LHCN-M2 (cell line): ENCODE measurements around the gene ARHGDIA. TPM values are rescaled to one million over a fixed set of nuclear protein-coding genes. Genes with fewer than 3 reads are reported as not detected.
A peak's percentile ranks its signal among the peaks of the same experiment; 100 is the strongest.

Source experiments
- DNase-seq: peaks from one replicate; pipeline ENCODE4 v3.0.0-alpha.2; 2012; ENCODE audit warnings: low read depth
- total RNA-seq: library from RNA; depleted of rRNA; stranded (reverse); fragments of >200 nt; gene quantifications from 2 replicates; pipeline ENCODE4 v1.2.3, GENCODE V29; 2014

ARHGDIA gene
- total RNA-seq, 1 experiment from 2014 or later = 305 TPM

DNA sequence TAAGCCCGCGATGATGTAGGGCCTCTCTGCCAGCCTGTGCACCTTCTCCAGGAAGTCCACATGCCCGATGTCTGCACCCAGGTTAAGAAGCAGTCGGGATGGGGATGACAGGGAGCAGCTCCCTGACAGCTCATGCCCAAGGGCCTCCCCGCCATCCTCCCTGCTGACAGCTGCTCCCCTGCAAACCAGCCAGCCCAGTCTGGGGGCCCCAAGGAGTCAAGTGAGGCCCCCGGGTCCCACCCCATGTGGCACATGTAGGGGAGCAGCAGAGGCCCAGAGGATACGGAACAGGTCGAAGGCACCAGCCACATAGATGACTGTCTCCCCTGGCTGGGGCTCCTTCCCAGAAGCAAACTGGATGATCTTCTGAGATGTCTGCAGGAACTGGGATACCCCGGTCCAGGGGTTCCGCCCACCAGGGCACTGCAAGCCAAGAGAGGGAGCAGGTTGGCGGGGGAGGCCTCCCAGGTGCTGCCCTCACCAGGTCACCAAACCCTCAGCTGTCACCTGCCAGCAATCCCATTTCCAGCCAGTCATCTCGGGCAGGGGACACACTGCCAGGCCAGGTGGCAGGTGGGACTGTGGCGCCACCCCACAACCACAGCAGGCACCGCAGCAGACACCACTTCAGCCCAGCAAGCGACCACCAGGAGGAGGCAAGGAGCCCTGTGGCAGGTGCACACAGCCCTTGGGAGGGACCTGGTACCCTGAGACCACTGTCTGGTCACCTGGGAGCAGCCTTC, 35.5 kb upstream of the ARHGDIA start:
- DNase-seq = no peak

DNA sequence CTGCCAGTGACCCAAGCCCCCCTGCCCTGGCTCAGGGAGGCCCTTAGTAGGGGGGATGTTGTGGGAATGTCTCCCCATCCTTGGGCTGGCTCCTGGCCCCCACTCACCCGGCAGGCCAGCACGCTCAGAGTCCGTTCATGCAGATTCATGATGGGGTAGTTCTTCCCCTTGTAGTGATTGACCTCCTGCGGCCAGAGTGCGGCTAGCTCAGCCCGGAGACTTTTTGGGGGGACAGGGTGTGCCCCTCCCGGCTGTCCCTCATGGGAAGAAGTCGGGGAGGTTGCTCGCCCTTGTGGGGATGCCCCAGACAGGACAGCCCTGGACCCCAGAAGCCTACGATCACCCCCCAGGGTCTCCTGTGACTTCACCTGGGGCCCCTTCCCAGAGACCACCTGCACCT, 34.9 kb upstream of the ARHGDIA start:
- no peak for DNase-seq

DNA sequence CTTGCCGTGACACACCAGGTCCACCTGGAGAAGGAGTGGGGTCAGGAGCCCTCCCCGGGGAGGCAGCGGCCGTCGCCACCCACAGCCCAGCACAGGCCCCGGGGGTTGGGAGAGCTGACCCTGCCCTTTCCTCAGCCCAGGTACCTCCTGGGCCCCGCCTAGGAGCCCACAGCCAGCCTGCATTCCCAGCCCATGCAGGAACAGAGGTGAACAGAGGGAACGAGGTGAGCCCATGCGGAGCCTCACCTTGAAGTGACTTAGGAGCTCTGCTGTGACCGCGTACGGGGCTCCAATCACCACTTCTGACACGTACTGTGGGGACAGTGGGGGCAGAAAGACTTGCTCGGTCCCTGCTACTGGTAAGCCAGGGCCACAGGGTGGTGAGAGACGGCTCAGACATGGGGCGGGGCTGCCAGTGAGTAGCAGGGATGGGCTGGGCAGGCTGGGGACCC, 34.3 kb upstream of the ARHGDIA start:
- DNase-seq = no peak

DNA sequence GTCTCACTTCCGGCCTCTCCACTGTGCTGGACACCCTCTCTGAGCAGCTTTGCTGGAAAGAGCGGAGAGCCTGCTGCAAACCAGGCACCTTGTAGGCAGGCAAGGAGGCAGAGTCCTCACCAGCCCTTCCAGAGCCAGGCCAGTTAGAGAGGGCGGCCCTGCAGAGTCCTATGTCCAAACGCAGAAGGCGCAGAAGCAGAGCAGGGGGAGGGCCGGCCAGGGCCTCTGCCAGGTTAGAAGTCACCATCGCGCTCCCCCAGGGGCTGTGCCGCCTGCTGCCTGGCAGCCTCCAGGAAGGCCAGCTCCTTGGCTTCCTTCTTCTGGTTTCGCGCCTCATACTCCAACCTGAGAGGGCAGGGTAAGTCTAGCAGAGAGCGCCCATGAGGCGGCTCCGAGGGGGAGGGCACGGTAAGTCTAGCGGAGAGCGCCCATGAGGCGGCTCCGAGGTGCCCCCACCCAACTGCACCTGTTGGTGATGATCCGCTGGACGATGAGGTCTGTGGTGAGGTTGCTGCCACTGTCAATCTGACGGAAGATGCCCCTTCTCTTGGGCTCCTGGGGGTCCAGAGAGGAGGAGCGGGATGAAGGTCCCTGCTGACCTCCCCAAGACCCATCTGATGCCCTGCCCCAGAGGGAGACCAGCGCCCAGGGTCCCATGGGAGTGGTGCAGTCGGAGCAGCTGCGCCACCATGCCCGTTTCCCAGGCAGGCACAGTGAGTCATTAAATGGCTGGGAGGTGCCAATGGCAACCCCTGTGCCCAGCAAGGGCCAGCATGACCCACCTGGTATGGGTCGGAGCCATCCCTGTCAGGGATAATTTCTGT, 33.7 kb upstream of the ARHGDIA start:
- DNase-seq = no peak

DNA sequence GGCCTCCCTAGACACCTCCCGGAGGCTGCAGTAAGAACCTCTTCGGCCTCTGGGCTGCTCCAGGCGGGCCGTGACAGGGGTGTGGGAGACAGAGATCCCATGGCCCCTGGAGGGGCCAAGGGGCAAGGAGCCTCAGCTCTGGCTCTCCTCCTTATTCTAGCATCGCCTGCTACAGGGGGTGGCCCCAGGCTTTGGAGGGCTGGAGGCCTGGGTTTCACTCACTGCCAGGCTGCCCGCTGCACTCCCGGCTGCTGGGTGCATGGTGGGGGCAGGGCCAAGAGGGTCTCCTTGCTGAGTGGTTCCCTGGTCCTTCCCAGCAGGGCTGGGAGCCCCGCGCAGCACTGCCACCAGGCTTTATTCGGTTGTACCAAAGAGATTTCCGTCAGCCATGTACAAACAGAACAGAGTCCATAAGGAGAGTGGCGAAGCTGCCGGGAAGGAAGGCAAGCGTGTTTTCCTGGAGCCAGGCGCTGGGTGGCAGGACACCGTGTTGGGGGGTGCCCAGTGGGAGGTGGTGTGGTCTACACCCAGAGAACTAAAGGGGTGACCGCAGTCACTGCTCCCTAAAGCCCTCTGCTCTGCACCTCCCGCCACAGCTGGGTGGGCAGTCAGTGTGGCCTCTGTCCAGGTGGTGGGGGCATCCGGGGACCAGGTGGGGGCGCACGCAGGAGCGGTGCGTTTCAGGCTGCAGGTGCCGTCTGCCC, 32.9 kb upstream of the ARHGDIA start:
- DNase-seq = no peak

DNA sequence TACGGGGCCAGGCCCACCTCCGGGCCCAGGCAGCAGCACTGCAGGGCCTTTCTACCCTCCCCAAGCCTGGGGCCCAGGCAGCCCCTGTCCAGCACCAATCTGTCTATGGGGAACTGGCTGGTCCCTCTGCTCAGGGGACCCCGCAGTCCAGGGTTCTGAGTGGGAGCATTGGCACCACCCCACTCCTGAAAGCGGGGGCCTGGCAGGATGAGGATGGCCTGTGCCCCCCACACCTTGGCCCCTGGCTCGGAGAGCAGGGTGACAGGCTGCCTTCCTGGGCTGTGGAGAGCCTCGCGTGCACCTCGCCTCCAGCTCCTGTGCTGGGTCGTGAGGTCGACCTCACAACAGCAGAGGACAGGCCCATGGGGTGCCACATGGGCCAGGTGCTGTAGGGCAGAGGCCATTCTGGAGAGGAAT, 32.3 kb upstream of the ARHGDIA start:
- DNase-seq = no peak

DNA sequence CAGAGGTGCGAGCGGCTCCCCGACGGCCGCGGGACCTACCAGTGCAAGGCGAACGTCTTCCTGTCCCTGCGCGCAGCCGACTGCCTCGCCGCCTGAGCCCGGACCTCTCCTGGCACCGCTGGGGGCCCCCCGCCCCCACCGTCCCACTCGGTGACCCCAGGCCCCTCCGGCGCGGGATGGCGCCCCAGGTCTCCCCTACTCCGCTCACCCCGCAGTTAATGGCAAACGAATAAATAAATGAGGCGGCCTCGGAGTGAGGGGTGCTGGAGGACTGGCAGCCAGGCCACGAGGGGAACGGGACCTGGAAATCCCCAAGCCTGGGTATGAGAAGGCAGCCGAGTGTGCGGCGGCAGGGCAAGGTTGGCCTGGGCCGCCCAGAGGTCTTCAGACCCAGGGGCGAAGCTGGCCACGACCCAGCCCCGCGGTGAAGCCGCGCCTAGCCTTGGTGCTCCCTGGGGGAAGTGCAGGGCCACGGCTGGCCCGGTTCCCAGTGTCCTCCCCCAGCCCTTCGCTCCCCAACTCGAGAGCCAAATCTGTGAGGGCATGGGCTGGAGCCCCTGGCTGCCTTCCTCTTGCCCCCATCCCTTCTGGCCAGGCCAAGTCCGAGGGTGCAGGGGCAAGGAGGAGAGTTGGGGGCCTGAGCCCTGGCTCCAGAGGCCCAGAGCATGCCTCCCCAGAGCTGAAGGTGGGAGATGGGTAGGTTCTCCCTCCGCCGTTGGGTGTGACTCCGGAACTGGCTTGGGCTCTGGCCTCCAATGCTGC, 31.7 kb upstream of the ARHGDIA start:
- DNase-seq = no peak

DNA sequence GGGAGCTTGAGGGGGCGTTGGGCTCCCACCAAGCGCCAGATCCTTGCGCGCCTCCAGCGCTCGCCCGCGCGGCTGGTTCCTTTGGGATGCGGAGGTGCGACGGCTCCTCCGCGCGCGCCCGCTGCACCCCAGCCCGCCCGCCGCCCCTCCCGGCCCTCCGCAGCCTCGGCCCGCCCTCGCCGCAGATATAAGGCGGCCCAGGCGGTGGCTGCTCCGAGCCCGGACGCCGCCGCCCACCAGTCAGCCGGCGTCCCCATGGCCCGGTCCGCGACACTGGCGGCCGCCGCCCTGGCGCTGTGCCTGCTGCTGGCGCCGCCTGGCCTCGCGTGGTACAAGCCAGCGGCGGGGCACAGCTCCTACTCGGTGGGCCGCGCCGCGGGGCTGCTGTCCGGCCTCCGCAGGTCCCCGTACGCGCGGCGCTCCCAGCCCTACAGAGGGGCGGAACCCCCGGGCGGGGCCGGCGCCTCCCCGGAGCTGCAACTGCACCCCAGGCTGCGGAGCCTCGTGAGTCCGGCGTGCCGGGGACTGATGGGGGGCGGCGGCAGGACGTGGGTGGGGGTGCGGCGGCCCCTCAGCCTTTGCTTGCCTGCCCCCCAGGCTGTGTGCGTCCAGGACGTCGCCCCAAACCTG, 31.0 kb upstream of the ARHGDIA start, which contains the start of gene NPB:
Gene NPB (plus strand): TSS at position 216 of the 630 bp plus-strand sequence. CDS start 40 bp downstream, at position 256.
- no peak for DNase-seq

DNA sequence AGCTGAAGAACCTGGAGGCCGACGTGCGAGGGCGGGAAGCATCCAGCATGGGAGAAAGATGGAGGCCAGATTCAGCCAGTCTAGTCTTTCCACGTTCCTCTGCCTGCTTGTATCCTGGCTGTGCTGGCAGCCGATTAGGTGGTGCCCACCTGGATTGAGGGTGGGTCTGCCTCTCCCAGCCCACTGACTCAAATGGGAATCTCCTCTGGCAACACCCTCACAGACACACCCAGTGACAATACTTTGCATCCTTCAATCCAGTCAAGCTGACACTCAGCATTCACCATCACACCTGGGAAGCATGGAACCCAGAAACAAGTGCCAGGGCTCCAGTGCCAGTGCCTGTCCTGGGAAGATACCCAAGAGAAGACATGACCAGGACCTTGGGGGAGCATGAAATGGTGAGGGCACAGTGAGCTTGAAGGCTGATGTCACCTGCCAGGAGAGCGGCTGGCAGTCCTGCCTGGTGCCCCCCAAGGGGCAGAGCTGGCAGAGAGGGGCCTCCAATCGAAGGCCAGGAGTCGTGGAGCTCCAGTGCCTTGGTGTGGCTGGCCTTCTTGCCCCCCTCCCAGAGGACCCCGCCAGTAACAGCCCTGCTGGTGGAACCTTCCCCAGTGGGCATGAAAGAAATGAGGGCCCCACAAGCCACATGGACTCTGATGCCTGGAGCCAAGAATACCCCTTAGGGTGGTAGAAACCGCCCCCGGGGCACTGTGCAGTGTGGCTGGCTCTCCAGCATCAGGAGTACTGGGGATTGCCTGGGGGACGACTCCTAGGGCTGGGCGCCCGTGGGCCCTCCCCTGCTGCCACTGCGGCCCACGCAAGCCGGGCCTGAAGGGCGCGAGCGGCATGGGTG, 30.3 kb upstream of the ARHGDIA start:
- DNase-seq = no peak

DNA sequence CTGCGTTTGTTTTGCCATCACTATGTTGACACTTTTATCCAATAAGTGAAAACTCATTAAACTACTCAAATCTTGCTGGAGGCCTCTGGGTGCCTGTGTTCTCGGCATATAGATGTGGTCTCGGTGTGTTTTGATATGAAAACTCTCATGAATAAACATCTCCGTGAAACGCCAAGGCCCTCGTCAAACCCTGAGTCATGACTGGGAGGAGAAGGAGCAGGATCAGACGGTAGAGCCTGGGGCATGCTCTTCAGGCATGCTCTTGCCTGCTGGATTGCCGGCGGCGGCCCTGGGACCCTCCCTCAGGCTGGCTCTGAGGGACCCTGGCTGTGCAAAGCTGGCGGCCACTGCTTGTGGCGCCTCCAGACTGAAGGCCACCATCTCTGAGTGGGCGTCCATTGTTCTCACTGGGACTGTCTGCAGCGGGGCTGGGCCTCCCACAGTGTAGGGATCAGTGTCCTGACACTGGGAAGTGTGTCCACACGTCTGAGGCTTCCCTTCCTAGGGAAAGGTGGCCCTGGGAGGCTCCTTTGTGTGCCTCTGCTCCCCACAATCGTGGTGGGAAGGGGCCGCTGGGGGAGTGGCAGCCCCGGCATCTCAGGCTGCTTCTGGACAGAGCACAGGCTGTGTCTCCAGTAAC, 29.2 kb upstream of the ARHGDIA start:
- no peak for DNase-seq

DNA sequence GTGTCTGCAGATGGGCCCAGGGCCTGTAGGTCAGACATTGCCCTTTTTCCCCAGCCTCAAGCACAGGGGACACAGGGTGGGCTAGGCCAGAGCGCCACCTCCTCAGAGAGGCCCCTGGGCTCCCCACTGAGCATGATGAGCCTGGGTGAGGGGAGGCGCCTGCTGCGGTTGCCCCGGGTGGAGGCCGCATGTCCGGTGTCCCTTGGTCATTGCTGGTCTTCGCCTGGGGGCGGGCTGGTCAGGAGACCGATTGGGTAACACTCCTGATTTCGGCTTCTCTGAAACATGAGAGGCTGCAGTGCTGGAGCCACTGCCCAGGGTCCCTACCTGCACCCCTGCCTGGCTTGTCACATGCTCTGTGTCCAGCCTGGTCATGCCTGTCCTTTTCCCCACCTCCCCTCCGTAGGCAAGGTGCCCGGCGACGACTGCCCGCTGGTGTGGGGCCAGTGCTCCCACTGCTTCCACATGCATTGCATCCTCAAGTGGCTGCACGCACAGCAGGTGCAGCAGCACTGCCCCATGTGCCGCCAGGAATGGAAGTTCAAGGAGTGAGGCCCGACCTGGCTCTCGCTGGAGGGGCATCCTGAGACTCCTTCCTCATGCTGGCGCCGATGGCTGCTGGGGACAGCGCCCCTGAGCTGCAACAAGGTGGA, 28.5 kb upstream of the ARHGDIA start:
- no peak for DNase-seq

DNA sequence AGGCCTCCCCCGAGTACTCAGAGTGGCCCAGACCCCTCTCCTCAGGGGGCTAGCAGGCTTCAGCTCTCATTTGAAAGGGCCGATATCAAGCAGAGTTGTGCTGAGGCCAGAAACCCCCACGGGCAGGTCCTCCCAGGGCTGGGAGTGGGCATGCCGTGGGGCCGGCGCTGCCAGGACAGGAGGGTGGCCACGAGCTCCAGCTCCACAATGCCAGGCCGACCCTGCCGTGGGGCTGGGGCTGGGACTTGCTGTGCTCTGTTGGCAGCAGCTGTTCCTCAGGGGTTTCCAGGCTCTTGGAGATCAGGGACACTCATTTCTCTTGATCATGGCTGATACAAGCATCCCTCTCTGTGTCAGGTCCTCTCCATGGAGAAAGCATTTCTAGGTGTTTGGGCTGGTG, 27.7 kb upstream of the ARHGDIA start:
- DNase-seq = no peak

DNA sequence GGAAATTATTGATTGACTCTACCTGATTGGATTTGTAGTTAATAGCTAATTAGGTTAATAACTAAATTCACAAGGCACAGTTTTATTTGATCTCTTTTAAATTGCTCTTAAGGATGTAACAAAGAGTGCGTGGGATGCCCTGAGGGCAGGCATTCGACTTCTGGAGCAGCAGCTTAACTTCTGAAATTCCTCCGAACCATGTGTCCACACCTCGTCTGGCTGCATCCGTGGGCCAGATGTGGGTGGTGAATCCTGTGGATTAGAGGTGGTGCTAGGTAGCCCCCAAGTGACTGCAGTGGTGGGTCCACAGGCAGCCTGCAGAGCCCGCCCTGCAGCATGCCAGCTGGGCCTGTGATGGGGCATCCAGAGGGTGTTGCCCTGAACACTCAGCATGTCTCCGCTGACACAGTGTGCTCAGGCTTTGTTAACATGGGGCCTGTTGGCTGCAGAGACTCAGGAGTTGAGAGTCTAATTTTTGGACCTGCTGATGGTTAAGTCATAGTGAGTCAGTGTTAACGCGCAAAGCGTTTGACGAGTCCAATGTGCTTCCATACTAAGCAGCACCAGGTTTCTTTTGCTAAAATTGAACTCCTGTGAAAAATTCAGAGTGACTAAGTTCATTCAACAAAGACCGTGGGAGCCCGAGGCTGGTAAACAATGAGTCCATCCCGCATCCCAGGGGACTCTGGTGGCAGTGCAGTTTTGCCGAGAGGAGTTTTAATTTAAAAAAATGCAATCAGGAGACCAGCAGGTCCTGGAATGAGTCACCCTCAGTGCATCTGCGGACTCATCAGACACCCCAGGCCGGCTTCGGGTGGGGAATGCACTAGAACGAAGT, 27.1 kb upstream of the ARHGDIA start:
- DNase-seq = peak; percentile 98

DNA sequence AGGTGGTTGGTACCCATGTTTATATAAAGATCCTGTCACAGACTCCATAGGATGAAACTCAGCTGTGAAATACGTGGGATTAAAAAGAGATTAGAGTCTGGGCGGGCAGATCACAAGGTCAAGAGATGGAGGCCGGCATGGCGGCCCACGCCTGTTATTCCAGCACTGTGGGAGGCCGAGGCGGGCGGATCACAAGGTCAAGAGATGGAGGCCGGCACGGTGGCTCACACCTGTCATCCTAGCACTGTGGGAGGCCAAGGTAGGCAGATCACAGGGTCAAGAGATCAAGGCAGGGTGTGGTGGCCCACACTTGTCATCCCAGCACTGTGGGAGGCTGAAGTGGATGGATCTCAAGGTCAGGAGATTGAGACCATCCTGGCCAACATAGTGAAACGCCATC, 24.3 kb upstream of the ARHGDIA start:
- DNase-seq = no peak

DNA sequence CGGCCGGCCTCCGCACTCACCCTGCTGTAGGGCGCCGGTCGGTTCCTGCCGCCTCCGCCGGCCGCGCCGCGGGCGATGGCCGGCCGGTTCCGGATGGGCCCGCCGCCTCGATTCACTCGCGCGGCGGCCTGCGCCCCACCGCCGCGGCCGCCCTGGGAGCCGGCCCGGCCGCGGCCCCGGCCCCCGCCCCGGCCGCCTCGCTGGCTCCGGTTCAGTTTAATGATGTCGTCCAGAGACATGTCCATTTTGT, 20.1 kb upstream of the ARHGDIA start:
- DNase-seq = no peak

DNA sequence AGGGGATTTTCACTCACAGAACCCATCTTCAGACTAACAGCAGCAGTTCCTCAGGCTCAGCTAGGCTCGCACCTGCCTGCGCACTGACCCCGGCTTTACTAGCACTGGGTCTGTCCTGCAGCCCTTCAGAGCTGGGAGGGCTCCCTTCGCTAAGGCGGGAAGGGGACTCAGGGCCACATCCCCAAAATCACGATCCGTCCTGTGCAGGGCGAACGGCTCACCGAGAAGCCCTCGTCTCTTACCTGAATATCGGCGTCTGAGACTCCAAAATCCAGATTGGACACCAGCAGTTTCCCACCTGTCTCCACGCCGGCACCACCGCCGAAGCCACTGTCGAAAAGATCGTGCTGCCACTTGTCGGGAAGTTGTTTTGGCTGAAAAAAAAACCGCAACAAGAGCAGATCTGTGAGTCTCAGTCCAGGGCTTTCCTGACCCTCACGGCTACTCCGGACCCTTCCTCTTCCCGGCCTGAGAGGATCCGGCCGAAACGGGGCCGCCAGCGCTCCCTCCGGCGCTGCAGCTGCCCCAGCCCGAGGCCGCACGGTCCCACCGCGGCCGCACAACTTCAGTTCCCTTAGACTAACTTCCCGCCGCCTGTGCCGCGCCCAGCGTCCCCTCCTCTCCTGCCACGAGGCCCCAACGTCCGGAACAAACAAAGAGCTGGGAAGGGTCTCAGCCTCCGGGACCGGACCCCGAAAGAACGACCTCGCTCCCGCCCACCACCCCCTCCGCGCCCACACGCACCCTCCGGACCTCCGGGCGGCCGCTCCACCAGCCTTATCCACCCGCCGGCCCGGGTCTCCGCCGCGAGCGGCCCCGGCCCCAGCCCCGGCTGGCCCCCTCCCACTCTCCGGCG, 19.5 kb upstream of the ARHGDIA start:
- peak; percentile 21 for DNase-seq

DNA sequence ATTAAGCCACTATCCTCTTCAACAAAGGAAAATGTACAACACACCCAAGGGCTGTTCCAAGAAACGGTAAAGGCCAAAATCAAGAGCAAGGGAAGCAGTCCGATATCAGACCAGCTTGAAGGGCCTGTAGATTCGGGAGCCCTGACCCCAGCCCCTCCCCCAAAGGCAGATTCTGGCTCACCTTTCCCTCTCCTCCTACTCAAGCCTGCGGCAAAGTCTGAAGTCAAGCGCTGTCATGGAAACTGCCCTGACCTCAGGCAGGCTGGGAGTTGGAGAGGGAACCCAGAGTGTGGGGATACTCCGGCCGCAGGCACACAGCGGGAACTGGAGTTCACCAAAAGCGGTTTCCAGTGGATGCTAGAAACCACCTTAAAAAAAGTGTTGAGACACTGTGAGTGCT, 18.5 kb upstream of the ARHGDIA start:
- DNase-seq = no peak
